ENCODE results near the gene NLRP5.
"Not testable (repeated sequence)": the region's sequence is repeated elsewhere in the genome, so short reads cannot be mapped to it uniquely, and the experiment has no call there.

NLRP5 gene

DNA sequence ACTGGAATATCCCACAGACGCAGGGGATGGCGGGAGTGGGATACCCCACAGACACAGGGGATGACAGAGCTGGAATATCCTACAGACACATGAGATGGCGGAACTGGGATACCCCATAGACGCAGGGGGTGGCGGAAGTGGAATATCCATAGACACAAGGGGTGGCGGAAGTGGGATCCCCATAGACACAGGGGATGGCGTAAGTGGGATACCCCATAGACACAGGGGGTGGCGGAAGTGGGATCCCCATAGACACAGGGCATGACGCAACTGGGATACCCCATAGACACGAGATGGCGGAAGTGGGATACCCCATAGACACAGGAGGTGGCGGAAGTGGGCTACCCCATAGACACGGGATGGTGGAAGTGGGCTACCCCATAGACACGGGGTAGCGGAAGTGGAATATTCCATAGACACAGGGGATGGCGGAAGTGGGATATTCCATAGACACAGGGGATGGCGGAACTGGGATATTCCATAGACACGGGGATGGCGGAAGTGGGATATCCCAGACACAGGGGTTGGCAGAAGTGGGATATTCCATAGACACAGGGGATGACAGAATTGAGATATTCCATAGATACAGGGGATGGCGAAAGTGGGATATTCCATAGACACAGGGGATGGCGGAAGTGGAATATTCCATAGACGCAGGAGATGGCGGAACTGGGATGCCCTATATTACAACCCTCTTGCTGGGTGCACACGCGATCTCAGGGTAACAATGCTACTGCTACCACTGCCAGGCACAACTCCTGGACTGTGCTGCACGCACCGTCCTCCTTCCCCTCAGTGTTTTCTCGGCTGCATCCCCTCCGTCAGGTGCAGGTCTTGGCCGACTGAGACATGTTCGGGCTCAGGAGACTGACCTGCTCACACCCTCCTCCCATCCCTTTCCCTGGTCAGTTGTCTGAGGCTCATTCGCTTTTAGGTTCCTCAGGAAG lies 106.4 kb downstream of the NLRP5 start:
- in situ Hi-C loops (cut with MboI; ENCODE audit: low pct_unique_long_range_greater_than_20kb, low sequenced_read_pairs) = no loop called here
- DNase-seq = no peak

DNA sequence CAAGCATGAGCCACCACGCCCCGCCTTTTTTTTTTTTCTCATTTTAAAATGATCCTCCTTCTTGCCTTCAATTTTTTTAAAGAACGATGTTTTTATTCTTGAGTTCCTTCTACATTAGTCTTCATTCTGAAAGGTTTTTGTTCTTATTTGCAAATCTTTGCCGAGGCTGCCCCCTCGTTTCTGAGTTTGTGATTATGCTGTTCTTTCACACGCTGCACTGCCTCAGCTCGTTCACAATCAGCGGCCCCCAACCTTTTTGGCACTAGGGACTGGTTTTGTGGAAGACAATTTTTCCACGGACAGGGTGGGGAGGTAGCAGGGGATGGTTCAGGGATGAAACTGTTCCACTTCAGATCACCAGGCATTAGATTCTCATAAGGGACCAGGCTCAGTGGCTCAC lies 107.9 kb downstream of the NLRP5 start:
- in situ Hi-C loops (cut with MboI; ENCODE audit: low pct_unique_long_range_greater_than_20kb, low sequenced_read_pairs) = no loop called here
- no peak for DNase-seq

DNA sequence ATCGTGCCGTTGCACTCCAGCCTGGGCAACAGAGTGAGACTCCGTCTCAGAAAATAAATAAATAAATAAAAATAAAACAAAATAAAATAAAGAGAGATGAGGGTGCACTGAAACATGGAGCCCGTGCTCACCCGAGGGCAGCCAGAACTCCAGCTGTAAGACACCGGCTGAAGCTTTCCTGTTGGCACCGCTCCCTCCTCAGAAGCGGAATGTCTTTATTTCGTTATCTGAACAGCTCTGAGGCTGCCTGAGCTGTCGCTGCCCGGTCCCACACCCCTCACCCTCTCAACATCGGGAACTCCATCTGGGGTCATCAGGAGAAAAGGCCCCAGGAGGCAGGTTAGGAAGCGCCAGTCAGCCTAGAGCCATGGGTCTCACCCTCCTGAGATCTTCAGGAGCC lies 110.1 kb downstream of the NLRP5 start:
- DNase-seq = no peak
- in situ Hi-C loops (cut with MboI; ENCODE audit: low pct_unique_long_range_greater_than_20kb, low sequenced_read_pairs) = no loop called here

DNA sequence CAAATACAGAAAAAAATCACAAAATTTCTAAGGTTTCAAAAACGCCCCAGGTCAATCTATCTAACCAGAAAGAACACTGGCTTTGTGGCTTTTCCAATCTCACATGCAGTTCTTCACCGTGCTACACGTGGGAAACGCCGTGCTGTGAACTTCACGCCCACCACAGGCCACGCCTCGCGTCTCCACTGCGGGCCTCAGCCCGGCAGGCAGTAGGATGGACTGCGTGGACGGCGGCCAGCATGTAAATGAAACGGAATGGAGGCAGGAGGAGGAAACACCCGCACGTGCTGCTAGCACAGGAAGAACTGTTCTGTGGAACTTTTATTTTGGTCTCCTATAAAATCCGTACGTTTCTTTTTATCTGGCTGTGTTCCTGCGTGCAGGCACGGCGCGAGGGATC lies 110.7 kb downstream of the NLRP5 start:
- no peak for DNase-seq
- in situ Hi-C loops (cut with MboI; ENCODE audit: low pct_unique_long_range_greater_than_20kb, low sequenced_read_pairs) = no loop called here

DNA sequence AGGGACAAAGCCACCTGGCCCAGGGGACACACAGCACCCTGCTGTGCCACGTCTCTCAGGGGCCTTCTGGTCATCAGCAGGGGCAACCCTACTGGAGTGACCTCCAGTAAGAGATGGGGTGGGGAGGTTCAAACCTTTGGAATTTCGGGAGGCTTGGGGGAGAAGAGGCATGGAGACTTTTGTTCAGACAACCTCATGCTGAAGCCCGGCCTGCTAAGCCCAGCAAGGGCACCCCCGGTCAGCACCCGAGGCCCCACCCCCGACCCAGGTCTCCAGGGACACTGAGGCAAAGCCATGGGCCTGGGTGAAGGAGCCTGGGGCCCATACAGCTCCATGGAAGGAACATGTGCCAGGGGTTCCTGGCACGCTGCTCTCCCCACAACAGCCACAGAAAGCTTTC lies 111.2 kb downstream of the NLRP5 start:
- in situ Hi-C loops (cut with MboI; ENCODE audit: low pct_unique_long_range_greater_than_20kb, low sequenced_read_pairs) = no loop called here
- no peak for DNase-seq

DNA sequence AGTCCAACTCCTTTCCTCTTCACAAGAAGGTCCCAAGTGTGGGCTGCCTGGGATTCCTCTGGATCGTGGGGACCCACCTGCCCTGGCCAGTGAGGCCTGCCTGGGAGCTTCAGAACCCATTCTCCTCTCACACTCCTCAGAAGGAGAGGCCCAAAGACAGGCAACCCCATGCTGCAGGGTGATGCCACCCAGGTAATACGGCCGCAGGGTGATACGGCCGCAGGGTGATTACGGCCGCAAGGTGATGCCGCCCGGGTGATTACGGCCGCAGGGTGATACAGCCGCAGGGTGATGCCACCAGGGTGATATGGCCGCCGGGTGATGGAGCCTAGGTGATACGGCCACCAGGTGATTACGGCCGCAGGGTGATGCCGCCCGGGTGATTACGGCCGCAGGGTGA lies 111.7 kb downstream of the NLRP5 start:
- in situ Hi-C loops (cut with MboI; ENCODE audit: low pct_unique_long_range_greater_than_20kb, low sequenced_read_pairs); DNase-seq: not testable (repeated sequence)

DNA sequence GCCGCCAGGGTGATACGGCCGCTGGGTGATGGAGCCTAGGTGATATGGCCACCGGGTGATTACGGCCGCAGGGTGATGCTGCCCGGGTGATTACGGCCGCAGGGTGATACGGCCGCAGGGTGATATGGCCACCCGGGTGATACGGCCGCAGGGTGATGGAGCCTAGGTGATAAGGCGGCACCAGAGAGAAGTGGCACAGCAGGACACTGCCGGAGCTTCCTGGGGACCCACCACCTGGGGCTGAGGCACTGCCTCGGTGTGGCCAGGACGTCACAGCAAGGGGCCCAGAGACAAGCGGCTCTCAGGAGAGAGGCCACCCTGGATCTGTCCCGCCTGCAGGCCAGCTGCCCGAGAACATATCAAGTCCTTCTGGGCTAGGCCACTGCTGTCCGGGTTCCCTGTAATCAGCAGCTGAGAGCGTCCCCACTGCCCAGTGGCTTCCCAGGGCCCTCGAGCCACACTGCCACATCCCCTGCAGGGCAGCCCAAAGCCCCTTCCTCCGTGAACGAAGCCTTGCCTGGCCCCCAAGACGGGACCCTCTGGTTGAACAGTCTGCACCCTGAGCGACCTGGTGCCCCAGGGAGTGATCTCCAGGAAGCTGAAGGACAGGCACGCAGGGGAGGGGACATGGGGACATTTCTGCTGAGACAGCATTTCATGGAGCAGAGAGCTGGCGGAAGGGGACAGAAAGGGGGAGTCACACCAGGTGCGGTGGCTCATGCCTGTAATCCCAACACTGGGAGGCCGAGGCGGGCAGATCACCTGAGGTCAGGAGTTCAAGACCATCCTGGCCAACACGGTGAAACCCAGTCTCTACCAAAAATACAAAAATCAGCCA lies 112.4 kb downstream of the NLRP5 start:
- no peak for DNase-seq
- in situ Hi-C loops (cut with MboI; ENCODE audit: low pct_unique_long_range_greater_than_20kb, low sequenced_read_pairs) = no loop called here

DNA sequence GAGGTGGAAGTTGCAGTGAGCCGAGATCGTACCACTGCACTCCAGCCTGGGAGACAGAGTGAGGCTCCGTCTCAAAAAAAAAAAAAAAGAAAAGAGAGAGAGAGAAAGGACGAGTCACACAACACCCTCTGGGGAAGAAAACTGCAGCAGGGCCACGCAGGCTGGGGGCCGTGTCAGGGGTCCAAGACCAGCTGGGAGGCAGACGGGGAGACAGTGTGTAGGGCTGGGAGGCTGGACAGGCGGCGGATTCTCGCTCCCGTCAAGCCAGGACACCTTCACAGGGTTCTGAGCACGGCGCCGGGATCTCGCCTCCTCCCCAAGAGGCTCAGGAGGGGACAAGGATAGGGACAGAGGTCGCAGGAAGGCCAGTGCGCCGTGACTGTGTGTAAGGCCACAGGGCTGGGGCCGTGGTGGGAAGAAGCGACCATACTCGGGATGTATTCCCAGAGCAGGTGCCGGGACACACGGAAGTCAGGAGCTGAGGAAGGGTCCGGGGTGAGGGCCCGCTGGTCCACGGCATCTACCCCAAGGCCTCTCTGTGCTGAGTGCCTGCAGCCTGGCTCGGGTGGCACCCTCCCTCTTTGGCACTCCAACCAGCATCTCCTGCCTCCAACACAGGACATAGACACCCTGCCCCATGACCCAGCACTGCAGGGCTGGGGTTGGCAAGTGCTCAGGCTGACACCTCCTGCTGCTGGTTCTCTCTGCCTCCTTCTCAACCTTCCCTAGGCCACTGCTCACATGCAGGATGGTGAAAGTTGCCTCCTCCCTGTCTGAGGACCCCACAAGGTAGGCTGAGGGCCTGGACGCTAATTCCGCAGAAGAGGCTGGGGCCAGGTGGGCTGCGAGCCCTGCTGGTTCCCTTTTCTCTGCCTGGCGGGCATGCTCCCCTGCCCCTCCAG lies 113.3 kb downstream of the NLRP5 start:
- no peak for DNase-seq
- in situ Hi-C loops (cut with MboI; ENCODE audit: low pct_unique_long_range_greater_than_20kb, low sequenced_read_pairs) = no loop called here

DNA sequence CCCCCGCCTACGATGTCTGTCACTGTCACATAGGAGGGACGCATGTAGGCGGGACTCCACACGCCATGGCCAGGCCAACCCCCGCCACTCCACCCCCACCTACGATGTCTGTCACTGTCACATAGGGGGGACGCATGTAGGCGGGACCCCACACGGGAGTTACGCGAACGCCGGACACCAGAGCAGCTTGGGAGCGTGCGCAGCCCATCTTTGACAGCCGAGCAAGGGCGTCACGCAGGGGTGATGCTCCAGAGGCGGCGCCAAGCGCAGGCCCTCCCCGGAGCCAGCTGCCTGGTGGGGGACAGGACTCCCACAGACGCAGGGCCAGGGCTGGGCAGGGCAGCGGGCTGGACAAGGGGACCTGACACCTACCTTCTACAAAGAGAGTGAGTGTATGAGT lies 114.5 kb downstream of the NLRP5 start:
- DNase-seq = no peak
- in situ Hi-C loops (cut with MboI; ENCODE audit: low pct_unique_long_range_greater_than_20kb, low sequenced_read_pairs) = no loop called here

DNA sequence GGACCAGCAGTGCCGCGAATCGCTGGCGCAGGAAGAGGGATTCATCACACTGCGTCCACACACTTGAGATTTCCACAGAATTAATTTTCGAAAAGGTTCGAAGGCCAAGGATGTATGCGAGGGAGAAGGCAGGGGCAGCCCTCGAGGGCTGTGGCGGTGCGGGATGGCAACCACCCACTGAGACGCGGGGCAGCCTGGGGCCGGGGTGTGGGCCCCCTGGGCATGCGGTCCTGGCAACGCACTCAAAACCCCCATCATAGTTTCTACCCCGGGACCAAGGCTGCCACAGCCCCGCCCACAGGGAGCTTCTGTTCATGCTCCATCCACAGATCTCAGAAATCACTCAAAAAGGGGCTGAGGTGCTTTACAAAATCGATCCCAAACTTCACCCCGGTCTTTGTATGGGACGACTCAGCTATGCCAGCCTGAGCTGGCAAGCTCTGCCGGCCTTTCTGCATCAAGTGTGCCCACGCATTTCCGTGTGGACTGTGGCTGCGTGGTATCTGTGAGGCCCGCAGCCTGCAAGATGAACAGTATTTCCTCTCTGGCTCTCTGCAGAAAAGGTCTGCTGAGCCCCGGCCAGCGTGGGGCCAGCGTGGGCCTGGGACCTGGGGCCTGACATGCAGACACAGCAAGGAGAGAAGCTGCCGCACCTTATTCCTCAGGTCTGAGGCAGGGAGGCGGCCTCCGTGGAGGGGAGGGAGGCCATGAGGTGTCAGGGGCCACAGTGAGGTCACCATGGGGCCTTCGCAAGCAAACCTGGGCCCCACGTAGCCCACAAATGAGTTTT lies 115.4 kb downstream of the NLRP5 start:
- no peak for DNase-seq
- in situ Hi-C loops (cut with MboI; ENCODE audit: low pct_unique_long_range_greater_than_20kb, low sequenced_read_pairs) = no loop called here

DNA sequence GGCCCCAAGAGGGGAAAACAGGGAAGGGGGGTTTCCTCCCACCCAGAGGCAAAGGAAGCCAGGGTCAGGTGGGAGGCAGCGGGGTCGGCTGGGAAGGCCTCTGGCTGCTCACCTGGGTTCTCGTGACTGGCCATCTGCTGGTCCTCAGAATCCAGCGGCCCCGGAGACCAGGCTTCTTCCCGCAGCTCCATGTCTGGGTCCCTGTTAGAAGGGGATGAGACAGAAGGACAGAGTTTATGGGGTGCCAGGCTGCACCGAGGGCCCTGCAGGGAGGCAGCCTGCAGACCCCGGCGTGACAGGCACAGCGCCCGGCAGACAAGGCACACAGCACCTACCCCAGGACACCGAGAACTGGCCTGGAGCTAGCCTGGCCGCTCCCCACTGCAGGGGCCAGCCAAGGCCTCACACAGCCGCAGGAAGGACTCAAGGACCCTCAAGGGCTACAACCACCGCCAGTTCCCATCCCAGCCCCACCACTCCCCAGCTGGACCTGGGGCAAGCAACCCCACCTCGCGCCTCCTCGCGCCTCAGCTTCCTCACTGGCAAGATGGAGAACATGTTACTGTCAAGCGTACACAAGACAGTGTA lies 116.5 kb downstream of the NLRP5 start:
- in situ Hi-C loops (cut with MboI; ENCODE audit: low pct_unique_long_range_greater_than_20kb, low sequenced_read_pairs) = no loop called here
- no peak for DNase-seq

DNA sequence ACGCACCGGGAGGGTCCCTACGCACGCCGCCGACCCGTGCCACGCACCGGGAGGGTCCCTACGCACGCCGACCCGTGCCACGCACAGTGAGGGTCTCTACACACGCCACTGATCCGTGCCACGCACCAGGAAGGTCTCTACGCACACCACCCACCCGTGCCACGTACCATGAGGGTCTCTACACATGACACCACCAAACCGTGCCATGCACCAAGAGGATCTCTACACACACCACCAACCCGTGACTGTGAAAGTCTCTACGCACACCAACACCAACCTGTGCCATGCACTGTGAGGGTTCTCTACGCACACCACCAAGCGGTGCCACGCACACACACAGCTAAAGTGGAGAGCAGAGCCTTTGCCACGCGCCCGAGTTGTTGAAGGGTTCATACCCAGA lies 117.8 kb downstream of the NLRP5 start:
- DNase-seq = no peak
- in situ Hi-C loops (cut with MboI; ENCODE audit: low pct_unique_long_range_greater_than_20kb, low sequenced_read_pairs) = no loop called here

DNA sequence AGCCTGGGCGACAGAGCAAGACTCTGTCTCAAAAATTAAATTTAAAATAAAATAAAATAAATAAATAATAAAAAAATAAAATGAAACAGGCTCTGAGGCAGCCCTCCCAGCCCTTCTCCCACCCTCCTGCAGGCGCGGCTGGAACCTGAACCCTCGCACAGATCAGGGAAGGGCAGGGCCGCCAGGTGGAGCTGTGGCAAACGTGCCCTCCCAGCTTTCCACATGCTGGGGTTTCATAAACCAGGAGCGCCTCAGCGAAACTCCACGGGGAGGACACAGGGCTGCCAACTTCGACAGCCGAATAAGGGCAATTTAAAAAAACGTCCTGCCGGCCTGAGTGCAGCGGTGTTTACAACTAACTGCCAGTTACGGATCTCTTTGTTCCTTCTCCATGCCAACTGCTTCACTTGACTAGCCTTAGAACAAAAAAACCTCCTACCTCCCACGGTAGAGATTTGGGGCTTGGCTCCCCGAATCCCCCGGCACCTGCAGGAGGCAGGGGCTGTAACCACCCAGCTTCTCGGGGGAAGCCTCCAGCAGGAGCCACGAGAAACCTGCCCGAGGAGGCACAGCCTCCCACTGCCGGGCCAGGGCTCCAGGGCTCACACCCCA lies 118.6 kb downstream of the NLRP5 start:
- DNase-seq = no peak
- in situ Hi-C loops (cut with MboI; ENCODE audit: low pct_unique_long_range_greater_than_20kb, low sequenced_read_pairs) = no loop called here

DNA sequence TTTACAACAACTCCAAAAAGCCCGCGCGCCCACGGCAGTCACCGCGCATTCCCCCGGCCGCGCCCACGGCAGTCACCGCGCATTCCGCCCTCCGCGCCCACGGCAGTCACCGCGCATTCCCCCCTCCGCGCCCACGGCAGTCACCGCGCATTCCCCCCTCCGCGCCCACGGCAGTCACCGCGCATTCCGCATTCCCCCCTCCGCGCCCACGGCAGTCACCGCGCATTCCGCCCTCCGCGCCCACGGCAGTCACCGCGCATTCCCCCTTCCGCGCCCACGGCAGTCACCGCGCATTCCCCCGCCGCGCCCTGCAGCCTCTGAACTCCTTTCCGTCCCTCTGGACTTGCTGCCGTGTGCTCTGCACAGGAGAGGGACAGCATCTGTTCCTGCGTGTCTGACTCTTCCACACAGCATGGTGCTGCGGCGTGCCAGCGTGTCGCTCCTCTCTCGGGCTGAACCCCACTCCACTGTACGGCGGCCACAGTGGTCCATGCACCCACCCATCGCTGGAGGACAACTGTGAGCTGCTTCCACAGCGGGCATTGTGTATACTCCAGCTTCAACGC lies 119.3 kb downstream of the NLRP5 start:
- DNase-seq; in situ Hi-C loops (cut with MboI; ENCODE audit: low pct_unique_long_range_greater_than_20kb, low sequenced_read_pairs): not testable (repeated sequence)

DNA sequence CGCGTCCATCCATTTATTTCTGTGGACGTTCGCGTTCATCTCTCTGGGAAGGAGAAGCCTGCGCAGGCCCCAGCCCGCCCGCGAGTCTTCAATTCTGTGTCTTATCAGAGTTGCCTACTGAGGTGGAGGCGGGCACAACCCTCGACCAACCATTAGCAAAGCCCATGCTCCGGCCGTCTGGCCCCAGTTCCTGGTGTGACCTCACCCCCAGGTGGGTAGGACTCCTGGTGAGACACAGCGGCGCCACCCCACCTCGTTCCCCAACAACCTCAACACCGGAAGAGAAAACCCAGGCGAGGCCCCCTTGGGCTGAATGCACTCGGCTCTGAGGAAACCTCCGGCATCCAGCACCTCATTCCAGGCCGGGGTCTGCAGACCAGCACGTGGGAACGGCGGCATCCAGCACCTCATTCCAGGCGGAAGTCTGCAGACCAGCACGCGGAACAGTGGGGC lies 119.8 kb downstream of the NLRP5 start:
- in situ Hi-C loops (cut with MboI; ENCODE audit: low pct_unique_long_range_greater_than_20kb, low sequenced_read_pairs) = no loop called here
- no peak for DNase-seq

DNA sequence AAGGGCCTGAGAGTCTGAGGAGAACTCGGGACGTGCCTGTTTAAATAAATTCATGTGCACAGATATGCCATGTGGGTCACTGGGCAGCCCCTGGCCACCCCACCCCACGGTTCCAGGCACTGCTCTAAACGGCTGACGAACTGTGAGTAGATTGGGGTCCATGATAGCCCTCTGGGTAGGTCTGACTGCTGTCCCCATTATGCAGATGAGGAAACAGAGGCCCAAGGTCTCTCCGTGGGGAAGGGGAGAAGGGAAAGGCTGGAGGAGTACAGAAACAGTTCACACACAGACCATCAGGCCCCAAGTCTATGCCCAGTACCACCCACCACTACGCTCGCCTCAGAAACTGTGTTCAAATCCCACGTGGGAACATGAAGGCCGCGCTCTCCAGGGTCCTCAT lies 120.4 kb downstream of the NLRP5 start:
- no peak for DNase-seq
- in situ Hi-C loops (cut with MboI; ENCODE audit: low pct_unique_long_range_greater_than_20kb, low sequenced_read_pairs) = no loop called here

DNA sequence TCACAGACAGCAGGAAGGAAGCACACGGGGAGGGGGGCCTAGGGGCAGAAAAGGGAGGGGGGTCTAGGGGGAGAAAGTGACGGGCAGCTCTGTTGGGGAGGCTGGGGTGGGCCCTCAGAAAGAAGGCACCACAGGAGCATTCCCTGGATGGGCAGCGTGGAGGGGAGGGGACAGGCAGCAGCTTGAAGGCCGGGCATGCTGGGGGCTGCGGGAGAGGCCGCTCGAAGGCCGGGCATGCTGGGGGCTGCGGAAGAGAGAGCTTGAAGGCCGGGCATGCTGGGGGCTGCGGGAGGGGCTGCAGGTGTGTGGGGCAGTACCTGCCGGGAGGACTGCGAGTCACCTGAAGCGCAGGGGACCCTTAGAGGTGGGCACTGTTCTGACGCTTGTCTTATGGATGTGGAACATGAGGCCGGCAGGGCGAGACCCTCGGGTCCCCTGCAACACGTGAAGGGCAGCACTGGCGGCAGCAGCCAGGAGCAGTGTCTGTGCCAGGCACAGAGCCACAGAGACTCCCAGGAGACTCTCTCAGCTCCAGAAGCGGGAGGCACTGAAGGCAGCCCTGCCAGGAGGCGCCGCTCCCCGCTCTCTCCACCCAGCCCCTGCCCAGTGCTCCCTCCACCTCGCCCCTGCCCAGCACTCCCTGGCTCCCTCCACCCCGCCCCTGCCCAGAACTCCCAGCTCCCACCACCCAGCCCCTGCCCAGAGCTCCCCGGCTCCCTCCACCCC lies 121.2 kb downstream of the NLRP5 start:
- DNase-seq = no peak
- in situ Hi-C loops (cut with MboI; ENCODE audit: low pct_unique_long_range_greater_than_20kb, low sequenced_read_pairs) = no loop called here
